K562 treated with DMSO at 1 percent for 12 hours (cell line): ENCODE data around the gene YBX1. TPM values are rescaled to one million over a fixed set of nuclear protein-coding genes. Genes with fewer than 3 reads are reported as not detected.

ENCODE experiments used
- total RNA-seq: library from RNA; unstranded; fragments of 300-600 nt; gene quantifications from 2 replicates; pipeline ENCODE4 v1.2.3, GENCODE V29; 2022; ENCODE audit not compliant: insufficient read depth

YBX1 gene
- 752 and 971 TPM in 2 replicates for total RNA-seq

GRCh38 chr1:42681741-42682483 is at the start of gene YBX1:
Gene YBX1 (plus strand): TSS chr1:42682418. CDS start chr1:42682566, 148 bp downstream.

GRCh38 chr1:42657981-42658876 is 24.0 kb upstream of the YBX1 start, which contains the start of gene PPIH:
Gene PPIH (plus strand): TSS chr1:42658423. CDS start chr1:42658447, 24 bp downstream.

DNA sequence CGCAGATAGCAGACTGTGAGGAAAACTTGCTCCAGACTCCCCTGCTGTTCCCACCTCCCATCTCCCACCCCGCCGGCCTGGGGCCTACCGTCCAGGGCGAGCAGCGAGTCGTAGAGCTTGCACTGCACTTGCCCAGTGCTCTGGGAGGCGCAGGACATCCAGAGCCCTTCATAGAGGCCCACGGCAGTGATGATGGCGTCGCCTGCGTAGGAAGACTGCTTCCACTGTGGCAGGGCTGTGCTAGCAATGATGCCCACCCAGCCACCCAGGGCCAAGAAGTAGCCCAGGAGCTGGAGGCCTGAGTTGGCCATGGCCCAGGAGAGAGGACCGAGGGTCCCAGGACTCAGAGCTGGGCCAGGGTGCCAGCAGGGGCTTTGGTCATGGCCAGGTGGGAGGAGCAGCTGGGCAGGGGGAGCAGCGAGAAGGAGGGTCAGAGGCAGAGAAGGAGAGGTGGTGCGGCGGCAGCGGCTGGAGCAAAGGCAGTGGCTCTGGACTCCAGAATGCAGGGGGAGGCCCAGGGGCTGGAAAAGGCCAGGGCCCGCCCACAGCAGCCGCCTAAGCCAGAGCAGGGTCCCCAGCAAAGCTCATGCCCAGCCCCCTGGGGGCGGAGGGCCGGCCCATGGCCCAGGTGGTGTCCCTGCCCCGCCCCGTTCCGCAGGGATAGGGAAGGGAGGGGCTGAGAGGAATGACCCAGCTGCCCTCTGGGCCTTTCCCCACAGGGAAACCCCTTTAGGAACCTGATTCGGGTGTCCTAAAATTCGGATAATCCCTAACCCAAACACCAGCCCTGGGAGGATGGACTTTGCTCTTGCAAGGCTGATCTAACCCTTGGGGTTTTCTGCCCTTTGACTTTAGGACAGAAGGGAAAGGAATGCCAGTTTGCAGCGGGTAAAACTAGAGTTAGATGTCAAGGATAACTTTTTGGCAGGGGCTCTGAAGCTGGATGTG is 57.8 kb downstream of the YBX1 start, which contains the start of gene CLDN19:
Gene CLDN19 (minus strand): TSS at position 484 of the 948 bp plus-strand sequence. CDS start 173 bp downstream, at position 311.

Other genes with a start within 250 kb of the YBX1 start
- not detected in 2 replicates for gene ZMYND12, start 226.4 kb upstream of the YBX1 start, total RNA-seq
- 34.5 and 51.2 TPM in 2 replicates for gene PPCS, start 225.9 kb upstream of the YBX1 start, total RNA-seq
- 0.21 TPM in 1 of 2 replicates, not detected in the other for gene CCDC30, start 219.1 kb upstream of the YBX1 start, total RNA-seq
- gene PPIH, start 24.0 kb upstream of the YBX1 start, total RNA-seq: 134 and 148 TPM in 2 replicates
- gene CLDN19, start 57.8 kb downstream of the YBX1 start, total RNA-seq: not detected in 2 replicates
- gene P3H1, start 84.6 kb downstream of the YBX1 start, total RNA-seq: 63.6 and 80.2 TPM in 2 replicates
- gene C1orf50, start 84.8 kb downstream of the YBX1 start, total RNA-seq: 2.2 and 4.4 TPM in 2 replicates
- 0.41 and 0.47 TPM in 2 replicates for gene TMEM269, start 102.6 kb downstream of the YBX1 start, total RNA-seq
- 8.6 and 27.7 TPM in 2 replicates for gene ERMAP, start 134.7 kb downstream of the YBX1 start, total RNA-seq
- 33.2 and 55.3 TPM in 2 replicates for gene SVBP, start 135.0 kb downstream of the YBX1 start, total RNA-seq
- 9.8 and 15.9 TPM in 2 replicates for gene ZNF691, start 164.2 kb downstream of the YBX1 start, total RNA-seq